IPS DF 6.9 (cell line): ENCODE measurements around the gene RIT1.
A peak's percentile ranks its signal among the peaks of the same experiment; 100 is the strongest.

Source experiments
- DNase-seq: peaks from one replicate; pipeline ENCODE4 v3.0.0-alpha.2; 2013; ENCODE audit warnings: low read depth, low spot score
- H3K27ac ChIP-seq: one replicate; pipeline ENCODE4 v1.5.1; 2013; ENCODE audit warnings: low read length, control low read depth
- H3K27me3 ChIP-seq: 2 replicates; pipeline ENCODE4 v1.6.1; 2013; ENCODE audit warnings: mild to moderate bottlenecking, low read length; ENCODE audit not compliant: control insufficient read depth, insufficient read depth
- H3K36me3 ChIP-seq: 2 replicates; pipeline ENCODE4 v1.6.1; 2013; ENCODE audit warnings: low read length; ENCODE audit not compliant: control insufficient read depth, insufficient read depth
- H3K4me1 ChIP-seq: 2 replicates; pipeline ENCODE4 v1.6.1; 2013; ENCODE audit warnings: low read length; ENCODE audit not compliant: control insufficient read depth, insufficient read depth
- H3K4me3 ChIP-seq: 2 replicates; pipeline ENCODE4 v1.5.1; 2013; ENCODE audit warnings: mild to moderate bottlenecking, low read length
- H3K9me3 ChIP-seq: 2 replicates; pipeline ENCODE4 v1.6.1; 2013; ENCODE audit warnings: low read length, inconsistent platforms; ENCODE audit not compliant: control insufficient read depth, insufficient read depth
- WGBS: extraction: QIAGEN DNeasy Blood & Tissue Kit; methylation state at CpG from one replicate; pipeline ENCODE4 v1.1.7; 2013; ENCODE audit warnings: mixed read lengths, missing lambda C conversion rate; ENCODE audit not compliant: insufficient read length, insufficient coverage; 5-methylcytosine and 5-hydroxymethylcytosine counted together

Gene RIT1

GRCh38 chr1:155946633-155947219 is 35.6 kb upstream of the RIT1 start:
- no peak overlapping the region for H3K27ac ChIP-seq
- no CpG with 5 or more reads among the region's 8 CpGs for WGBS

GRCh38 chr1:155944444-155944799 is 33.3 kb upstream of the RIT1 start:
- Histone ChIP-seq H3K9me3 (no peaks in the 10 kb centered on the region), H3K27ac (no peak overlapping the region), H3K4me3 (no peak overlapping the region), H3K27me3 (no peaks in the 10 kb centered on the region), H3K4me1 (peaks cover 4% of the 10 kb centered on the region; the same call in 1 of the 2 replicates), H3K36me3 (no peaks in the 10 kb centered on the region; the same call in 1 of the 2 replicates)
- no peak for DNase-seq
- no CpG with 5 or more reads among the region's 6 CpGs for WGBS

More at GRCh38 chr1:155946633-155947219, 35.6 kb upstream of the RIT1 start:
- Histone ChIP-seq H3K9me3 (no peaks in the 10 kb centered on the region), H3K36me3 (peaks cover 18% of the 10 kb centered on the region), H3K27me3 (no peaks in the 10 kb centered on the region), H3K4me1 (peaks cover 3% of the 10 kb centered on the region; the same call in 1 of the 2 replicates), H3K4me3 (no peak overlapping the region)
- DNase-seq, result no peak

- H3K27ac ChIP-seq, result no peak overlapping the region
- no peaks in the 10 kb centered on the region for H3K9me3 ChIP-seq
- no peaks in the 10 kb centered on the region for H3K27me3 ChIP-seq
- no peak overlapping the region for H3K4me3 ChIP-seq
- H3K4me1 ChIP-seq, result peaks cover 4% of the 10 kb centered on the region; the same call in 1 of the 2 replicates
- DNase-seq, result no peak
- no CpG with 5 or more reads among the region's 11 CpGs for WGBS
- H3K36me3 ChIP-seq, result no peaks in the 10 kb centered on the region; the same call in 1 of the 2 replicates
Measured at GRCh38 chr1:155942578-155943141, 31.5 kb upstream of the RIT1 start.

GRCh38 chr1:155941845-155942531 is 30.8 kb upstream of the RIT1 start:
- DNase-seq, result no peak
- WGBS, result no CpG with 5 or more reads among the region's 29 CpGs
- Histone ChIP-seq H3K4me3 (no peak overlapping the region), H3K27me3 (no peaks in the 10 kb centered on the region), H3K27ac (no peak overlapping the region), H3K36me3 (no peaks in the 10 kb centered on the region), H3K4me1 (peaks cover 4% of the 10 kb centered on the region; the same call in 1 of the 2 replicates), H3K9me3 (no peaks in the 10 kb centered on the region)

- H3K27me3 ChIP-seq, result no peaks in the 10 kb centered on the region
- no CpG with 5 or more reads among the region's 11 CpGs for WGBS
- DNase-seq, result no peak
- H3K27ac ChIP-seq, result no peak within 1 kb of the TSS
- H3K4me1 ChIP-seq, result peaks cover 4% of the 10 kb centered on the region; the same call in 1 of the 2 replicates
- H3K36me3 ChIP-seq, result no peaks in the 10 kb centered on the region
- H3K4me3 ChIP-seq, result no peak within 1 kb of the TSS
- no peaks in the 10 kb centered on the region for H3K9me3 ChIP-seq
Measured at GRCh38 chr1:155940993-155941844, 30.1 kb upstream of the RIT1 start, which contains the start of gene RXFP4. TSS of gene RXFP4 (plus strand) at chr1:155941638. CDS start at chr1:155941710, 72 bp downstream.

GRCh38 chr1:155940482-155940992 is 29.4 kb upstream of the RIT1 start:
- DNase-seq, result no peak
- Histone ChIP-seq H3K9me3 (no peaks in the 10 kb centered on the region), H3K4me1 (peaks cover 4% of the 10 kb centered on the region; the same call in 1 of the 2 replicates), H3K27me3 (no peaks in the 10 kb centered on the region), H3K27ac (no peak overlapping the region), H3K36me3 (no peaks in the 10 kb centered on the region), H3K4me3 (no peak overlapping the region)
- WGBS, result no CpG with 5 or more reads among the region's 4 CpGs

GRCh38 chr1:155938220-155938627 is 27.1 kb upstream of the RIT1 start:
- DNase-seq, result peak; percentile 60
- no peaks in the 10 kb centered on the region for H3K36me3 ChIP-seq
- no peaks in the 10 kb centered on the region for H3K9me3 ChIP-seq
- 0 out of 2 replicates have a peak, but pooled peaks cover 1% of the 10 kb centered on the region for H3K4me1 ChIP-seq
- H3K27me3 ChIP-seq, result no peaks in the 10 kb centered on the region
- no CpG with 5 or more reads among the region's 1 CpG for WGBS
- no peak overlapping the region for H3K4me3 ChIP-seq
- H3K27ac ChIP-seq, result no peak overlapping the region

GRCh38 chr1:155934936-155935590 is 23.9 kb upstream of the RIT1 start:
- no peaks in the 10 kb centered on the region for H3K27me3 ChIP-seq
- H3K9me3 ChIP-seq, result no peaks in the 10 kb centered on the region
- H3K27ac ChIP-seq, result no peak overlapping the region
- no CpG with 5 or more reads among the region's 24 CpGs for WGBS
- H3K4me3 ChIP-seq, result peak overlapping the region; percentile 95; the same call in 1 of the 2 replicates
- no peaks in the 10 kb centered on the region for H3K4me1 ChIP-seq
- peaks cover 2% of the 10 kb centered on the region; the same call in 1 of the 2 replicates for H3K36me3 ChIP-seq
- no peak for DNase-seq

- H3K36me3 ChIP-seq, result peaks cover 5% of the 10 kb centered on the region; the same call in 1 of the 2 replicates
- H3K9me3 ChIP-seq, result no peaks in the 10 kb centered on the region
- H3K4me3 ChIP-seq, result peak within 1 kb of the TSS; percentile 95
- no peaks in the 10 kb centered on the region for H3K27me3 ChIP-seq
- peak; percentile 100 for DNase-seq
- H3K27ac ChIP-seq, result no peak within 1 kb of the TSS
- WGBS, result 100% methylated on average over 1 of the region's 50 CpGs
- no peaks in the 10 kb centered on the region for H3K4me1 ChIP-seq
Measured at GRCh38 chr1:155934097-155934935, 23.2 kb upstream of the RIT1 start, which contains the start of gene KHDC4. TSS of gene KHDC4 (minus strand) at chr1:155934413. CDS start at chr1:155934373, 40 bp downstream.
